Stimulated activated naive CD4-positive, alpha-beta T cell (primary cell): ENCODE data around the gene SCYGR3.
"Not testable (repeated sequence)": the region's sequence is repeated elsewhere in the genome, so short reads cannot be mapped to it uniquely, and the experiment has no call there.

ENCODE experiments used
- DNase-seq, 6 experiments: peaks; one replicate each; lab custom pipeline; 2025; lab: John Stamatoyannopoulos, UW

The SCYGR3 gene

DNA sequence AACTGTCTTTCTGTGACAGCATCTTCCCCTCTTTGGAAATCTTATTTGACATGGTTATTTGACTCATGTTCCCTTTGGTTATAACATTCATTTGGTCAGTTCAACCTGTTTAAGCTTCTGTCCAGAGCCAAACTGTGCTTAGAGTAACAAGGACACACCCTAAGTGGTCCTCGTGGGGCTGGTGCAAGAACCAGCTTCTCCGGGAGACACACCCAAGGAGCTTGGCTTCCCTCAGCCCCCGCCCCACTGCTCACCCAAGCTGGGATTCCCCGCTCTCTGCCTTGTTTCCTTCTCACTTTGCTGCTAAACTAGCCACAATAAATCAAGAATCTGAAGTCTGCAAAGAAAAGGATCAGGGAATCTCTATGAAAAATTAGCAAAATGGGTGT, 1.4 kb downstream of the SCYGR3 start:
- no peak for DNase-seq

DNA sequence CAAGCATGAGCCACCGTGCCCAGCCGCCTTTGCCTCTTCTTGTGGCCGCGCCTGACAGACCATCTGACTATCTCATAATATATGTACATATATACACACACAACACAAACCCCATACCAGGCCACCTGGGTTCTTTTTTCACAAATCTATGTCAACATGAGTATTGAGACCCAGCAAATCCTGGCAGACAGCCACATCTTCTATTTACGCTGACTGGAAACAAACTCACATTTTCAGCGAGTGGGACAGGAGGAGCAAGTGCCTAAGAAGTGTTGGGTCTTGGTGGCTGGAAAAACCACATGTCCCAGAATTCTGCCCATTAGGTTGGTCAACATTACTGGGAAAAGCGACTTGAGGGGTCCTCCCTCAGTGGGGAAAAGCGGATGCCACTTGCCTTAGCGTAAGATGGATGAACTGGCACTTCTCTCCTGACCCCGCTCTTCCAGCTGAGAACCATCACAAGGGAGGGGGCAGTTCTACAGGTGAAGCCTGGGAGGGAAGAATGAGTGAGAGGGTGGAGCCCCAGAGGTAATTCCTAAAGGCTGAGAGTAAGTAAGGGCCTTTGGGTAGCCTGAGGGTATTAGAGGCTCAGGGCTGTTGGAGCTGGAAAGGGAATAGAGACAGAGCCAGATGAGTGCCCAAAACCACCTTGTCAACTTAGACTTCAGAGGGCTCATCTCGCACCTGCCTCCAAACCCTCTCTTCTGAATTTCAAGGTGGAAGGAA, 1.9 kb downstream of the SCYGR3 start:
- no peak for DNase-seq

DNA sequence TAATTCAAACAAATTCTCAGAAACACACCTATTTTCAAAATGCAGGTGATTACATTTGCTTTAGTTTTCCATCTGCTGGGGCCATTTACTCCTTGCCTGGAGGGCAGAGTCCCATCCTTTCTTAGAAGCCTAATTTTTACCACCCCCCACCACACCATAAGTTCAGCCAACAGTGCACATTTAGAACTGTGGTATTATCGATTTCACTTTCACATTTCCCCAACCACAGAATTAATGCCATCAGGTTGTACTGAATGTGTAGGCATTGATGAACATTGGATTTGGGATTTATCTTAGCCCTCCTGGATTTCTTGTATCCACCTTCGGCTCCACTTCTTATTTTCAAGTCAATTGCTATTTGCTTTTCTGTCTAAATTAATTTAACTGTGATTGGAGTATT, 4.5 kb downstream of the SCYGR3 start:
- no peak for DNase-seq

DNA sequence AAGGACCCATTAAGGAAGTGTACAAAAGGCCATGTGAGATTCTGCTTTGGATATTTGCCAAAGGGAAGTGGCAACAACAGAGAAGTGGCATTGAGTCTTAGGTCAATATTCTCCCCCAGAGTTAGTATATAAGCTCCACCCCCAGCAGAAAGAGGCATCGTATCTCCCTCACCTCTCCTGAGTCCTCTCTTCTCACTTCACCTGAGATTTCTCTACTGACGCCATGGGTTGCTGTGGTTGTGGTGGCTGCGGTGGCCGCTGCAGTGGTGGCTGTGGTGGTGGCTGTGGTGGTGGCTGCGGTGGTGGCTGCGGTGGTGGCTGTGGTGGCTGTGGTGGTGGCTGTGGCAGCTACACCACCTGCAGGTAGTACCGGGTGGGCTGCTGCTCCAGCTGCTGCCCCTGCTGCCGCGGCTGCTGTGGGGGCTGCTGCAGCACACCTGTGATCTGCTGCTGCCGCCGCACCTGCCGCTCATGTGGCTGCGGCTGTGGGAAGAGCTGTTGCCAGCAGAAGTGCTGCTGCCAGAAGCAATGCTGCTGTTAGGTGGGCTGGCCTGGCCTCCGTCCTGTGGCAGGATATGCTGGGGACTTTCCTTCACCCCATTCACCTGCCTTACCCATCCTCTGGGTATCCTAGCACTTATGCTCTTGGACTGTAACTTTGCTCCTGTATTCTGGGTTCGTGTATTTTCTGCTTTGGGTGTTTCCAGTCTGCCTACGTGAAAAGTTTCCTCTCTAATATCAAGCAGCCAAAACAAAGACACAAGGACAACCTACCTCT, 5.9 kb downstream of the SCYGR3 start:
- DNase-seq: no peak

DNA sequence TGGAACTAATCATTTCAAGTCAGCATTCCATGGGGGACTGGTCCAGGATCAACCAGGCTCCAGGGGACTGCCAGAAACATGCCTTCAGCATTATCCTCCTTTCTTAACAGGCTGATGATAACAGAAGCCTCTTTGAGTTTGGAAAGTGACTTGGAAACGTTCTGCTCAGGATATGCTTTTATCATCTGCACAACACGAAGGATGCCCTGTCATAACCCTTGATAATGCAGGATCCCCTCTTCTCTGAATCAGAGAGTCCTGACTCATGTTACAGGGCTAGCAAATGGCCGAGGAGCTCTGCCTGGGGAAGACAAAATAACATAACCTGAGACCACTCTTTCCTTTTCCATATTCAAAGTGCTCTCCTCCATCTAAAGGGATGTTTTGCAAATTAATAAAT, 6.7 kb downstream of the SCYGR3 start:
- no peak for DNase-seq

DNA sequence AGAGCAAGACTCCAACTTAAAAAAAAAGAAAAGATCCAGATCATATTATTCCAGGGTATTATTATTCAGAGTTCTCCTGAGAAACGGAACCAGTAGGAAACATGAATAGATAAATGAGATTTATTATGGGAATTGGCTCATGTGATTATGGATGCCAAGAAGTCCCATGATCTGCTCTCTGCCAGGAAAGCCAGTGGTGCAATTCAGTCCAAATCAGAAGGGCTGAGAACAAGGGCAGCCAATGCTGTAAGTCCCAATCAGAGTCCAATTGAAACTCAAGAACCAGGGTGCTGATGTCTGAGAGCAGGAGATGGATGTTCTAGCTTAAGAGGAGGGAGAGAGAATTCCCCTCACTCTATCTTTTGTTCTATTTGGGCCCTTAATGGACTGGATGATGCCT, 8.2 kb downstream of the SCYGR3 start:
- no peak for DNase-seq

DNA sequence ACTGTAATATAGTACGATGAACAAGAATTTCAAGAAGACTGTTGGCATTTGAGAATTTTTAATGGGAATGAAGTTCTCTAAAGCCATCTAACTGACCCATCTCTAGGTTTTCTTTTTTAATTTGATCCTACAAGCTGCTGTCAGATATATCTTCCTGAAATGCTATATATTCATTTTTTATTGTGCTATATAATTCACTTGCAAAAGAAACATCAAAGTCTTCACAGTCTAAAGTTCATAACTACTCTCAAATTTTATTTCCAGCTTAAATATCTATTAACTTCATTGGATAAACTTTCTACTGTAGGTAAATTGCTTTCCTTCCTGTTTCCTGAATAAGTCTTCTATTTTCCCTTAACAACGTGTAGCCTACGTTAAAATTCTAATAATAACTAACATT, 12.3 kb downstream of the SCYGR3 start:
- DNase-seq: no peak

DNA sequence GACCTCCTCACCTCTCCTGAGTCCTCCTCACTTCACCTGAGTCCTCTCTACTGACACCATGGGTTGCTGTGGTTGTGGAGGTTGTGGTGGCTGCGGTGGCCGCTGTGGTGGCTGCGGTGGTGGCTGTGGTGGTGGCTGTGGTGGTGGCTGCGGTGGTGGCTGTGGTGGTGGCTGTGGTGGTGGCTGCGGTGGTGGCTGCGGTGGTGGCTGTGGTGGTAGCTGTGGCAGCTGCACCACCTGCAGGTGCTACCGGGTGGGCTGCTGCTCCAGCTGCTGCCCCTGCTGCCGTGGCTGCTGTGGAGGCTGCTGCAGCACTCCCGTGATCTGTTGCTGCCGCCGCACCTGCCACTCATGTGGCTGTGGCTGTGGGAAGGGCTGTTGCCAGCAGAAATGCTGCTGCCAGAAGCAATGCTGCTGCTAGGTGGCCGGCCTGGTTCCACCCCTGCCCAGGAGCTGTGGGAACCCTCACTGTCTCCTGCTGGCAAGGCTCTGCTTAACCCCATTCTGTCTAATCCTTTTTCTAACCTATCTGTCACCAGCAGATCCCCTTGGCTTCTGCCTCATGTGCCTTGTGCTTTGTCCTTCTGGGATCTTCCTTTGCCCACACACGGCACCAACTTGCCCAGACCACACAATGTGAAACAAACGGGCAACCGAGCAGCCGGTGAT, 15.7 kb downstream of the SCYGR3 start, which contains the start of gene SCYGR2:
Gene SCYGR2 (plus strand): TSS at position 59 of the 669 bp plus-strand sequence. CDS start 0 bp downstream, at position 59.
- DNase-seq: not testable (repeated sequence)

DNA sequence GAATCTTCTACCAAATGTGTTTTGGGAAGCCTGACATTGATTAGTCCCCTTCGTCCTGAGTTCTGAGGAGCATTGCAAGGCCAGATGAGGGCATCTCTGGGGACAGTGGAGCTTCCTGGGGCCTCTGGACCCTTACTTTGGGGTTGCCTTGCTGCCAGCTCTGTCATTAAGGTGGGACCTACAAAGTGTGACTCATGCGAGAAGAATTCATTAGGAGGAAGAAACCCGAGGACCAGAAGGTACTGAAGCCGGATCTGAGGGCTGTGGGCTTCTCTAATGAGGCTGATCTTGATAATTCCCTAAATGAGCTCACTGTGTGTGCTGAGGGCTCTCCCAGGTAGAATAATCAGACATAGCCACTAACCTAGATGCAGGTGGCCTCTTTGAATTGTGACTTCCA, 16.6 kb downstream of the SCYGR3 start:
- DNase-seq: no peak

DNA sequence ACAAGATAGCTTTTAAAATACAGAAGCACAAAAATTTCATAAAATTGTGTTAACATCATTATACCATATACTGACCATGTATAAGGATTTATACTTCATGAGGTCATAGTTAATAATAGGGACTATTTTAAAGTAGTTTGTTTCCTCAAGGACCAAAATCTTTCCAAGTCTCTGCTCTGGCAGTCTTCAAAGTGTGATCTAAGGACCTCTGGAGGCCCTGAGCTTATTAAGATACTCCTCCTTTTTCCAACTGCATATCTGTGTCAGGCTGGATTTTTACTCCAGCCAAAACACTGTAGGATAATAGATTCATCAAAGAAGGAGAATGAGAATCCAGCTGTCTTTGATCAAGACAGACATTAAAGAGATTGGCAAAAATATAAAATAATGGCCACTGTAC, 17.6 kb downstream of the SCYGR3 start:
- DNase-seq: no peak

DNA sequence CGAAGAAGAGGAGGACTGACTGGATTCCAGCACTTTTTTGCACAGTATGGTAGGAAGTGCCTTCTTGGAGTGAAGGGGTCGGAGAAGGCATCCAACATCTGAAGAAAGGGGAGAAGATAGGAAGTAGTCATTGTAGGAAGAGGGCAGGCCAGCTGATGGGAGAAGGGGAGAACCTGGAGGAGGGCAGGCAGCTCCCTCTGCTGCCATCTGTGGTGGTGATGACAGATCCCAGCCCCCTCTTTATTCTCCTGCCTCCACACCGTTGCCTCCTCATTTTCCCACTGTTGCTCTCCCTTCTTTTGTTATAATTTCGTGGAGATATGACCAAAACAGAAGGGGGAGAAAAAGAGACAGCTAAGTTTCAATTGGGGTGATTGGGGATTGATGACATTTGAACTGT, 18.8 kb downstream of the SCYGR3 start:
- DNase-seq: no peak

DNA sequence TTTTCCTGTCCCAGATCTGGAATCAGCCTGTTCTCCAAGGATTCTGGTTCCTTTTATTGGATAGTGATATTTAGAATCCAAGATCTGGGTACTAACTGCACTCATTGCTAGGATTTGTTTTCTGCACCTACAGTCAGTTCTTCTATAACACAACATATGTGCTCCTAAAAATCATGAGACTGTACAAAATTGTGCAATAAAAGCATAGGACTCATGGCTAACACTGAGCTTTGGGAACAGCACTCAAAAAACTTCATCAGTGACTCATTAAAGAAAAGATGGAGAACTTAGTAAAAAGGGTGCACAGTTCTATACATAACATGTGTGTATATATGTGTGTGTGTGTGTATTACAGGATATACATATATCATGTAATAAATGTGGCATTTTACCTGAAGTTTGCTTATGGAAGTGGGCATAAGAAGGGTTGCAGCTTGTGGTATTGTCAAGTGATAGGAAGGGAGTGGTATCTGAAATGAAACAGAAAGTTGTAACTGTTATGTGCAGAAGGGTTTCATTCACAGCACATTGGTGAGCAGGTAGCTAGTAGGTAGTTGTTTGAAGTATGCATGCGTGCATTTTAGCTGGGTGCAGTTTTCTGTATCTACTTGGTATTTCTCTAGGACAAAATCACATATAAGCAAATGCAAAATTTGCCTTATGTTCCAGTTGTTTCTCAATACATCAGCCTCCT, 21.8 kb downstream of the SCYGR3 start:
- DNase-seq: no peak

DNA sequence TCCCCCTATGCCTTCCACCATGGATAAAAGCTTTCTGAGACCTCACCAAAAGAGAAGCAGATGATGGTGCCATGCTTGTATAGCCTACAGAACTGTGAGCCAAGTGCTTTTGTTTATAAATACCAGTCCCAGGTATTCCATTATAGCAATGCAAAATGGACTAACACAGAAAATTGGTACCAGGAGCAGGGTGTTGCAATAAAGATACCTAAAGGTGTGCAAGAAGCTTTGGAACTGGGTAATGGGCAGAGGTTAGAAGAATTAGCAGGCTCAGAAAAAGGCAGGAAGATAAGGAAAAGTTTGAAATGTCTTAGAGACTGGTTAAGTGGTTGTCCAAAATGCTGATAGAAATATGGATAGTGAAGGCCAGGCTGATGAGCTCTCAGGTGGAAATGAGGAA, 32.3 kb downstream of the SCYGR3 start:
- DNase-seq: no peak

DNA sequence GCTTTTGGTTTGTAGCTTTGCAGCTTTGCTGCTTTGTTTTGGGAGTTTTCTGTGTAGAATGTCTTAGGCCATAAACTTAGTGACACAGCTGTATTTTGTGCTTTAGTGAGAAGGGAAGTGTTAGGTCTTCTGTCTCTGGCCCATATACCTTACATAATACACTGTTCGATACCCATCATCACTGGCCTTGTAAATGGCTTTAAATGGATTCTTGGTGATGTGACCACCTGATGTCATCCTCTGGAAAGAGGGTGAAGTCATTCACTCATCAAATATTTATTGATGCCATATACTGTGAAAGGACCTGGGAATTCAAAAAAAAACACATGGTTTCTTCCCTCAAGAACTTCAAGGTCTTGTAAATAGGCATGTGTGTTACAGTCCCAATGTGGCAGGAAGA, 34.8 kb downstream of the SCYGR3 start:
- no peak for DNase-seq

DNA sequence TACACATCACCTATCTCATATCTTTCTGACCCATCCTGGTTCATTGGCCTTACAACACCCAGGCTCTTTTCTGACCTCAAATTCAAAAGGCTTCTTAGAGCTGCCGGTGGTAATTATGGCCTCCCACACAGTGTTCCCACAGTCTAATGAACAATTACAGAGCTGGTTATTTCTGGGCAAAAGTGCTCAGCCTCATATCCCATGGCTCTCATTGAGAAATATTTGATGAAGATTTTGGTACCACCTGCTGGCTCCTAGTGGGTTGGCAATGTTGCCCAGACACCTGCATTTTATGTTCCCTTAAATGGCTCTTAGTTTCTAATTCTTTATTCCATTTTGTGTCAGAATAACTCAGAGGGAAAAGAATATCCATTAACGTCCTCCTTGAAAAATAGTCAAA, 36.0 kb downstream of the SCYGR3 start:
- DNase-seq: no peak

DNA sequence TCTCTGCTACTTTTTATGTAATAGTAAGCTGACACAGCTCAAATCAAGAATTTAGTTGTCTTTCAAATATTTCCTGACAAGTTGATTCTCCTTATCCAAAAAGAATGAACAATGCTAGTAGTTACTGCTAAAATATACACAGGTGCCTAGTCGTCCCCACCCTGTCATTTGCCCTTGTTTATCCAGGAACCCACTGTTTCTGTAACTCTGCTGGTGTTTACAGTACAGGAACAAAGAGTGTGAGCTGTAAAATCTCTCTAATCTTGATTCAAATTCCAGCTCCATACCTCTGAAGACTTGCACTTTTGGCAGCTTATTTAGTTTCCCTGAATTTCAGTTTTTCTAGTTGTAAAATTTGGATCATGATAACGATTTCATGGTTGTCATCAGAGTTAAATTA, 37.1 kb downstream of the SCYGR3 start:
- DNase-seq: no peak

DNA sequence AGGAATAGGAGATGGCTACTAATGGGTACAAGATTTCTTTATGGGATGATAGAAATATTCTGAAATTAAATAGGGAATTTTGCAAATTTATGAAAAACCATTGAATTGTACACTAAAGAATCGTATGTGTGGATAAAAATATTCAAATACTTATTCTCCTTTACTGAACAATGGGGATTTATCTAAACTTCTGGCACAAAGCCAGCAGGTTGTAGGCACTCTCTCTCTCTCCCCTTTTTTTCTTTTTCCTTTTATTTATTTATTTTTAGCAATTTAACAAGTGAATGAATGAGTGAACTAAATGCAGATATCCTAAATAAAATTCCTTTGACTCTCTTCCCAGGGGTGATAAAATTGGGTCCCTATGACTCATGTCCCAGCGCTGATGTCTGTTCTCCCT, 37.8 kb downstream of the SCYGR3 start:
- no peak for DNase-seq

DNA sequence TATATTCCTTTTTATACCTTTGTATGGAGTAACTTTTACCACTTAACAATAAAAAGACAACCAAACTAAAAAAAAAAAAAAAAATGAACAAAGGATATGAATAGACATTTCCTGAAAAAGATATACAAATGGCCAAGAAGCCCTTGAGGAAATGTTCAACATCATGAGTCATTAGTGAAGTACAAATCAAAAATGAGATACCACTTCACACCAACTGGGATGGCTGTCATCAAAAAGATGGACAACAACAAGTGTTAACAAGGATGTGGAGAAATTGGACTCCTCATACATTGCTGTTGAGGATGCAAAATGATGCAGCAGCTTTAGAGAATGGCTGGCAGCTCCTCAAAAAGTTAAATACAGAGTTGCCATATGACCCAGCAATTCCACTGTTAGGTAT, 38.5 kb downstream of the SCYGR3 start:
- no peak for DNase-seq

DNA sequence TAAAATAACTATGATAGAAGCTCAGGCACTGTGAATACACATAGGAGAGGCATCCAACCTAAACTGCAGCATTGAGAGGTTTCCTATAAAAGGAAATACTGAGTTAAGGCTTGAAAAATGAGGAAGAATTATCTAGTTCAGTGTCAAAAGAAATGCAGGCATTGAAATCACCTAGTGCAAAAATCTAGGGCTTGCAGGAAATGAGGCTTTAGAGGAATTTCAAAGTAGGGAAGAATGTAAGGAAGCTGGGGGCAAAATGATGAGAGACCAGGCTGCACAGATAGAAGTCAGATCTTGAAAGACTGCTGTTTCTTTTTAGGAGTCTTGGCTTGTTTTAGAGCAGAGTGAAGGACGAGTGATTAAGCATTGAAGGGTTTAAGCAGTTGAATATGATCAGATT, 44.0 kb downstream of the SCYGR3 start:
- no peak for DNase-seq

DNA sequence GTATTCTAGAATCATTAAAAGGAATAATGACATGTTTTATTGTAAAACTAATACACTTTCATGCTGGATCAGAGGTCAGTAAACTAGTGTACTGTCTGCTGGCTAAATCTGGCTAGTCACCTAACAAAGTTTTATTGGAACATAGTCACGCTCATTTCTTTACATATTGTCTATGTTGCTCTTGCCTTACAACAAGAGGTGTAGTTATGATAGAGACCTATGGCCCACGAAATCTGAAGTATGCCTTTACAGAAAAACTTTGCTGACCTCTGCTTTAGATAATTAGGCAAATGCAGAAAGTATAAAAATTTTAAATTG, 45.8 kb downstream of the SCYGR3 start:
- DNase-seq: no peak

DNA sequence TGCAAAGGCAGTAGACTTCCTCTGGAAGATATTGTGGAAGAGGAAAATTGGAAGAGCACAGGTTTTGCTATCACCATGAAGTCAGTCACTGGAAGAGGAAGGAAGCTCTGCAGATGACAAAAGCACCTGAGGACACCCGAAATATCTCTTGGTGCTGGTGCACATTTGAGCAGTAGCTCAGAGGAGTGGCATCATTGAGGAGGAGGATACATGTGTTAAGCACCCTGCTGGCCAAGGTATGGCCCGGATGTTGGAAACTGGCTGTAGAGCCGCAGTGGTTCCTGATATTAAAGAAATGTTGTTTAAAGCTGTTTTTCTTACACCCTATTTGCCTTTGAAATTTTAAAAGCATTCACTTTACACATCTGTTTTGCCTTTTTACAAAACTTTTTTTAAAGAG, 48.6 kb downstream of the SCYGR3 start:
- DNase-seq: no peak

DNA sequence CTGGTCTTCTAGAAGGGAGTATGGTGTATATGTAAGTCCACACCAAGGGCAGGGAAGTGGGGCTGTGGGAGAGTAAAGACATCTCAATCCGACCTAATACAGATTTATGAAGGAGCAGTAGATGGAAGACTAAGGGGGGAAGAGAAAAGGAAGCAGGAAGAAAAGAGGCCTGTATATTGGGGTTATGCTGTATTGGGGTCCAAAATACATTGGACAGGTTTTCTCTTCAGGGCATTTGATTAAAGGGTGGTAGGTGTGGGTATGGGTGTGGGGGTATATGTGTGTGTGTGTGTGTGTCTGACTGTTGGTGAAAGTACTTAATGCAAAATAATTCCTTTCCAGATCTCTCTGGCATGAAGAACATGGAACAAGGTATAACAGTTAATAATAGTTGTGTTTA, 49.6 kb downstream of the SCYGR3 start:
- no peak for DNase-seq
